ENCODE data around the gene ZG16.

DNA sequence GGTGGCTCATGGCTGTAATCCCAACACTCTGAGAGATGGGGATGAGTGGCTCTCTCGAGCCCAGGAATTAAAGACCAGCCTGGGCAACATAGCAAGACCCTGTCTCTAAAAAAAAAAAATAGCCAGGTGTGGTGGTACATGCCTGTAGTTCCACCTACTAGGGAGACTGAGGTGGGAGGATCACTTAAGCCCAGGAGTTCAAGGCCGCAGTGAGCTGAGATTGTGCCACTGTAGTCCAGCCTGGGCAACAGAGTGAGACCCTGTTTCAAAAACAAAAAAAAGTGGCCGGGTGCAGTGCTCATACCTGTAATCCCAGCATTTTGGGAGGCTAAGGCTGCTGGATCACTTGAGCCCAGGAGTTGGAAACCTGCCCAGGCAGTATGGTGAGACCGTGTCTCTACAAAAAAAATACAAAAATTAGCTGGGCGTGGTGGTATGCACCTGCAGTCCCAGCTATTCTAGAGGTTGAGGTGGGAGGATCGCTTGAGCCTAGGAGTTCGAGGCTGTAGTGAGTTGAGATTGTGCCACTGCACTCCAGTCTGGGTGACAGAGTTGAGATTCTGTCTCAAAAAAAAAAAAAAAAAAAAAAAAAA, 35.3 kb upstream of the ZG16 start:
- TF ChIP-seq CBX5 (IDR thresholded peaks at IDR 0.05; ENCODE audit: borderline replicate concordance, low read depth): no peak
- TF ChIP-seq NONO (IDR thresholded peaks at IDR 0.05; ENCODE audit: low read depth in 2 of 2, low read length in 1 of 2): no peak
- no peak for TF ChIP-seq GABPA (tag; conservative IDR thresholded peaks at IDR 0.05; ENCODE audit: low read depth)
- no peak for TF ChIP-seq IRF2 (CRISPR knock-in tag; IDR thresholded peaks at IDR 0.05)
- no peak for TF ChIP-seq BCOR (IDR thresholded peaks at IDR 0.05)
- TF ChIP-seq HMGN3 (IDR thresholded peaks at IDR 0.05; ENCODE audit: borderline replicate concordance, extremely low read depth, insufficient read length, low read depth, low read length): no peak
- TF ChIP-seq, protein P1, sequence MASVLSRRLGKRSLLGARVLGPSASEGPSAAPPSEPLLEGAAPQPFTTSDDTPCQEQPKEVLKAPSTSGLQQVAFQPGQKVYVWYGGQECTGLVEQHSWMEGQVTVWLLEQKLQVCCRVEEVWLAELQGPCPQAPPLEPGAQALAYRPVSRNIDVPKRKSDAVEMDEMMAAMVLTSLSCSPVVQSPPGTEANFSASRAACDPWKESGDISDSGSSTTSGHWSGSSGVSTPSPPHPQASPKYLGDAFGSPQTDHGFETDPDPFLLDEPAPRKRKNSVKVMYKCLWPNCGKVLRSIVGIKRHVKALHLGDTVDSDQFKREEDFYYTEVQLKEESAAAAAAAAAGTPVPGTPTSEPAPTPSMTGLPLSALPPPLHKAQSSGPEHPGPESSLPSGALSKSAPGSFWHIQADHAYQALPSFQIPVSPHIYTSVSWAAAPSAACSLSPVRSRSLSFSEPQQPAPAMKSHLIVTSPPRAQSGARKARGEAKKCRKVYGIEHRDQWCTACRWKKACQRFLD (CRISPR knock-in tag; IDR thresholded peaks at IDR 0.05): no peak
- no peak for TF ChIP-seq CTCF (IDR thresholded peaks at IDR 0.05 in 2 of 3, conservative IDR thresholded peaks at IDR 0.05 in 1 of 3; ENCODE audit: insufficient read depth in 2 of 3, low read depth in 1 of 3, low read length in 3 of 3)
- no peak for TF ChIP-seq SMAD3 (CRISPR knock-in tag; conservative IDR thresholded peaks at IDR 0.05)
- TF ChIP-seq SAP30 (IDR thresholded peaks at IDR 0.05; ENCODE audit: borderline replicate concordance, insufficient read depth, low read depth, low read length, poor library complexity, severe bottlenecking): no peak
- TF ChIP-seq RBFOX2 (IDR thresholded peaks at IDR 0.05; ENCODE audit: low read depth, low read length): no peak
- TF ChIP-seq HNRNPLL (IDR thresholded peaks at IDR 0.05; ENCODE audit: low read depth, low read length, poor library complexity, severe bottlenecking): no peak
